Testis (tissue), 3 donors: ENCODE data around the gene GFOD1. TPM values are rescaled to one million over a fixed set of nuclear protein-coding genes. Genes with fewer than 3 reads are reported as not detected.

ENCODE experiments used
- DNase-seq: peaks from one replicate; pipeline ENCODE4 v3.0.0-alpha.2; 2019
- H3K27ac ChIP-seq, 2 donors: fragments of 200-600 bp; sonication (generic); one replicate each; pipeline ENCODE4 v1.5.1; 2019
- H3K27me3 ChIP-seq: fragments of 200-600 bp; sonication (generic); one replicate; pipeline ENCODE4 v1.5.1; 2019
- H3K36me3 ChIP-seq: fragments of 200-600 bp; sonication (generic); one replicate; pipeline ENCODE4 v1.5.1; 2017; ENCODE audit warnings: low read depth; ENCODE audit errors: missing control alignments
- H3K4me1 ChIP-seq: fragments of 200-600 bp; sonication (generic); one replicate; pipeline ENCODE4 v1.5.1; 2019
- H3K4me3 ChIP-seq, 2 donors: fragments of 200-600 bp; sonication (generic); one replicate each; pipeline ENCODE4 v1.5.1; 2017 to 2019
- H3K9me3 ChIP-seq: fragments of 200-600 bp; sonication (generic); one replicate; pipeline ENCODE4 v1.5.1; 2017
- CTCF ChIP-seq, 3 experiments: fragments of 450-650 bp in 2 of 3; fragments of 200-600 bp in 1 of 3; sonication (generic) in 1 of 3; IDR thresholded peaks; one replicate each; pipeline ENCODE4 v1.5.1; 2016 to 2019; ENCODE audit warnings: antibody characterized with exemption in 3 of 3, mild to moderate bottlenecking in 2 of 3, moderate library complexity in 1 of 3
- POLR2A ChIP-seq: fragments of 450-650 bp; IDR thresholded peaks from one replicate; pipeline ENCODE4 v1.6.1; 2017; ENCODE audit warnings: antibody characterized with exemption, mild to moderate bottlenecking, moderate library complexity
- WGBS, 2 donors: methylation state at CpG; one replicate each; pipeline ENCODE4 v1.1.5; 2018; 5-methylcytosine and 5-hydroxymethylcytosine counted together
- intact Hi-C: fragments of 100-400 bp; cut with DNase I; formaldehyde crosslinking; loops from one replicate; pipeline ENCODE4 v1.15.1; 2023; ENCODE audit warnings: low total_unique reads
- polyA plus RNA-seq: library from polyadenylated mRNA; stranded (reverse); fragments of 350-450 nt; fragmentation: Illumina TruSeq; extraction: RNeasy Lipid Tissue Mini Kit (QIAGEN cat#74804); gene quantifications from one replicate; pipeline ENCODE4 v1.2.3, GENCODE V29; 2014; ENCODE audit warnings: low read depth, low replicate concordance; ENCODE audit not compliant: insufficient read depth
- total RNA-seq, 2 donors: library from RNA; depleted of rRNA; stranded (reverse); fragments of >200 nt; gene quantifications; one replicate each; pipeline ENCODE4 v1.2.3, GENCODE V29; 2016

Gene GFOD1
- total and polyA plus RNA-seq, 3 donors from 2014 or later, result 2.5 to 5.4 (median 5.0) TPM

GRCh38 chr6:13404892-13405254 lies 82.5 kb downstream of the GFOD1 start:
- intact Hi-C loops, result no loop called here
- H3K9me3 ChIP-seq, result no peaks in the 10 kb centered on the region
- peaks cover 12% of the 10 kb centered on the region for H3K4me1 ChIP-seq
- no peak overlapping the region for H3K4me3 ChIP-seq
- no peak for DNase-seq
- no peaks in the 10 kb centered on the region for H3K27me3 ChIP-seq
- no peaks in the 10 kb centered on the region for H3K36me3 ChIP-seq
- no peak overlapping the region for H3K27ac ChIP-seq
- TF ChIP-seq POLR2A (no peak), CTCF (IDR thresholded peaks at IDR 0.05) (no peak)

GRCh38 chr6:13404228-13404891 lies 83.0 kb downstream of the GFOD1 start:
- no peak overlapping the region for H3K4me3 ChIP-seq
- H3K27ac ChIP-seq, result no peak overlapping the region
- H3K9me3 ChIP-seq, result no peaks in the 10 kb centered on the region
- H3K27me3 ChIP-seq, result no peaks in the 10 kb centered on the region
- intact Hi-C loops, result no loop called here
- H3K4me1 ChIP-seq, result peaks cover 12% of the 10 kb centered on the region
- no peaks in the 10 kb centered on the region for H3K36me3 ChIP-seq
- no peak for DNase-seq
- no peak for TF ChIP-seq POLR2A
- TF ChIP-seq CTCF (IDR thresholded peaks at IDR 0.05), result no peak
- 72 to 76% methylated on average over 5 of the region's 5 CpGs for WGBS, 2 donors

- Histone ChIP-seq H3K27me3 (no peaks in the 10 kb centered on the region), H3K9me3 (no peaks in the 10 kb centered on the region), H3K4me3 (no peak overlapping the region), H3K4me1 (peaks cover 12% of the 10 kb centered on the region), H3K36me3 (no peaks in the 10 kb centered on the region), H3K27ac (no peak overlapping the region)
- DNase-seq, result no peak
- WGBS, 2 donors, result 89 to 99% methylated on average over 3 of the region's 3 CpGs
- no peak for TF ChIP-seq CTCF (IDR thresholded peaks at IDR 0.05)
- TF ChIP-seq POLR2A, result no peak
- intact Hi-C loops, result no loop called here
Observed at GRCh38 chr6:13402711-13403110, 84.7 kb downstream of the GFOD1 start.

GRCh38 chr6:13400772-13401171 lies 86.6 kb downstream of the GFOD1 start:
- intact Hi-C loops, result no loop called here
- no peak overlapping the region for H3K27ac ChIP-seq
- H3K36me3 ChIP-seq, result no peaks in the 10 kb centered on the region
- 89 to 95% methylated on average over 3 of the region's 3 CpGs for WGBS, 2 donors
- H3K4me3 ChIP-seq, result no peak overlapping the region
- no peaks in the 10 kb centered on the region for H3K9me3 ChIP-seq
- no peaks in the 10 kb centered on the region for H3K27me3 ChIP-seq
- no peak for DNase-seq
- TF ChIP-seq POLR2A, result no peak
- no peak for TF ChIP-seq CTCF (IDR thresholded peaks at IDR 0.05)
- H3K4me1 ChIP-seq, result no peaks in the 10 kb centered on the region

GRCh38 chr6:13398421-13398994 lies 88.9 kb downstream of the GFOD1 start:
- DNase-seq, result no peak
- Histone ChIP-seq H3K4me3 (no peak overlapping the region), H3K27me3 (no peaks in the 10 kb centered on the region), H3K27ac (no peak overlapping the region), H3K36me3 (no peaks in the 10 kb centered on the region), H3K4me1 (no peaks in the 10 kb centered on the region), H3K9me3 (no peaks in the 10 kb centered on the region)
- no peak for TF ChIP-seq POLR2A
- TF ChIP-seq CTCF (IDR thresholded peaks at IDR 0.05), result no peak
- intact Hi-C loops, result no loop called here
- WGBS, 2 donors, result 76 to 86% methylated on average over 9 of the region's 9 CpGs
